ENCODE results near the gene LRRTM4. TPM values are rescaled to one million over a fixed set of nuclear protein-coding genes. Genes with fewer than 3 reads are reported as not detected.

The LRRTM4 gene
- polyA plus RNA-seq, 12 donors = 0.23 to 3.3 (median 0.52) TPM; not detected in 2

DNA sequence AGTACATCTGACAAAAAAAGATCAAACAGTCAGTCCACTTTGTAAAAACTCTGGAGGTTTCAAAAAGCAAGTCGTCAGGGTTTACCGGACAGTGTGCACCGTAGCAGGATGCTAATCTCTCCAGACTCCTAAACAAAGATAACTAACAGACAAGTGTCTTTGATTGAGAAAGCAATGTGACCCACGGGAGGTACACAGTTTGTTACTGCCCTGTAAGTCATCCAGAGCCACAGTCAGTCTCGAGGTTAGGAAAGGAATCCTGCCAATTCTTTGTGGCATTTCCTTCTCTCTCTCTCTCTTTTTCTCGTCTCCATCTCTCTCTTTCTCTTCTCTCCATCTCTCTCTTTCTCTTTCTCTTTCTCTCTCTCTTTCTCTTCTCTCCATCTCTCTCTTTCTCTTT, 42.8 kb downstream of the LRRTM4 start:
- DNase-seq = no peak

DNA sequence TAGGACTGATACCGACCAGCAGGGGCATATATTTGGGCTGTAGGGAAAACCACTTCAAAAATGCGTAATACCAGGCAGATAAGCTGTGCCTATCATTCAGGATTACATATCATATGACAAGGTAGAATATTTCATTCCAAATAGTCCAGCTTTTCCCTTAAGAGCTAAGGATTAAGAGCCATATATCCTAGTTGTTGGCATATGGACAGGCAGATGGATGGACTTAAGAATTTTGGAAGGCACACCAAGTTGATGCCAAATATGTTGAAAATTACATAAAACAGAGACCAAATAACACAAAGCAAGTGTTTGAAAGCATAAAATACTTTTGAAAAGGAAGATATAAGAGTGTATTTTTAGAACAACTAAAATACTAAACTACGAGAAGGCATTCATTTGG, 52.1 kb downstream of the LRRTM4 start:
- no peak for DNase-seq

DNA sequence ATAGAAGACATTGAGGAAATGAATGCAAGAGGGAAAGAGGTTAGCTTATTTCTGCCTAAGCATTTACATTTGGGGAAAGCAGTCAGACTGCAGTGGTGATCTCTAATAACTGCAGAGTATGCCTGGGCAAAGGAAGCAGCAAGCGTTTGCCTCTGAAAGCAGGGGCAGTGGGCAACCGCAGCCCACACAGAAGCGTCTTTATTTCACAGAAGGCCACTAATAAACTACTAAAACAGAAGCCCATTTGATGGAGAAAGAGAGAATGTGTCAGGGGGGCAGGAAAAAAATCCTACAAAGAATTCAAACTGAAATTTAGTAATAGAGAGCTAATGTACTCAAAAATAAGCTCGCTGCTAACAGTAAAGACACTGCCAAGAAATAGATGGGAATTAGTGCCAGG, 53.1 kb downstream of the LRRTM4 start:
- no peak for DNase-seq

DNA sequence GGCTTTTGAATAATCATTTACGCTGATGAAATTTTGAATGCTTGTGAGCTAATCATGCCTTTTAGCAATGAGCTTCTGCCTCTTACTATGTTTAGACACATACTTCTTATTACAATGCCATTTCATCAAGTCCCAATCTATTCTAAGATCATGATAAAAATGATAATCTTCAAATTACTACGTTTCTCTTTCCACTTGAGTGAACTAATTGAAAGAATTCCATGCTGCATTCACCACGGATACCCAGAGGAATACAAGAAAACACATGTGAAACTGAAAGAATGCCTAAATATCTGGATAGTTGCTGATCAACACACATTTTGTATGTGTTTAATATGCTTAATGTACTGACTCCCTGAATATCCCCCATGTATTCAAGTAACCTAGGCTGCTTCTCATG, 62.3 kb downstream of the LRRTM4 start:
- no peak for DNase-seq

DNA sequence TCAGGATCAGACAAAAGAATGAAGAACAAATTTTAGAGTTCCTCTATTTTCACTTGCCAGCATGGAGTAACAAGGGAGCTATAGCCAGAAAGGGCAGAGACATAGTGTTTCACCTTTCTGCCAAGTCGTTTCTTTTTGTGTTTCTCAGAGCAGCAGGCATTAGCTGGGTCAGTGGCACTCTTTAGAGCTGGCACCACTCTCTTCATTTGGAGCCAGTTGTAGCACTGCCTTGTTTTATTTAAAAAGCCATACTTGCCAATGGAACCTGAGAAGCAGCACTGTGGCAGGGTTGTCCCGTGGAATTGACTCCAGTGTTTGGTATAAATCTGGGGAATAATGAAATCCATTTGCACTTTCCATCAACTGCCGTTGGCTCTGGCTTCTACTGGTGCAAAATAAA, 64.0 kb downstream of the LRRTM4 start:
- DNase-seq = no peak

DNA sequence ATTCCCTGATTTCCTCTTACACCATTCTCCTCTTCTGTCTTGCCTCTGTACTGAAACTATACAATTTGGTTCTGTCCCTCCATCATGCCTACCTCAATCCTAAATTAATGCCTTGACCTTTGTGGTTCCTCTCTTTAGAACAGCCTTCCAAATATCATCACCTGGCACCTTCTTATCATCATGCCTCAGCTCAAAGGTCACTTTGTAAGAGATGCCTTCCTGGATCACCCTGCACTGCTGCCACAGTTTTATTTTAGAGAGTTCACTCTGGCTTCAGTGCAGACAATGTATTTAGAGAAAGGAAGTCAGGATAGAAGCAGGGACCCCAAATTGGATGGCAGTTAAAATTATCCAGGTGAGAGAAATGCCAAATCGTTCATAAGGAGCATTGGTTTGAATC, 64.5 kb downstream of the LRRTM4 start:
- no peak for DNase-seq

DNA sequence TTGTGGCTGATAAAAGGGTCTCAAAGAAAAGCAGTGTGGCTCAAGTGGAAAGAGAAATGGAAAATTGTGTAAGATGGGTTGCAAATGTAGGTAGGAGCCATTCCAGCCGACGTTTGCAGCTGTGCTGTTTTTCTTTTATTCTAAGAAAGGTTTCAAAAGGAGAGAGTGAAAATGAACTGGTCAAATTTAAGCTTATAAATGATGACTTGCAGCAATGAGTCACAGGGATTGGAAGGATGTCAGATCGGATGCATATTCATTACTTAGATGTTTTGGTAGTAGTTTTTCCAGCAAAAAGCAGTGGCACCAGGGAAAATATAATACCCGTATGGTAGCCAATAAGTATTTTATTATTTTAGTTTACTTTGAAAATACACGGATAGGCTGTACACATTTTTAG, 79.1 kb downstream of the LRRTM4 start:
- DNase-seq = no peak

DNA sequence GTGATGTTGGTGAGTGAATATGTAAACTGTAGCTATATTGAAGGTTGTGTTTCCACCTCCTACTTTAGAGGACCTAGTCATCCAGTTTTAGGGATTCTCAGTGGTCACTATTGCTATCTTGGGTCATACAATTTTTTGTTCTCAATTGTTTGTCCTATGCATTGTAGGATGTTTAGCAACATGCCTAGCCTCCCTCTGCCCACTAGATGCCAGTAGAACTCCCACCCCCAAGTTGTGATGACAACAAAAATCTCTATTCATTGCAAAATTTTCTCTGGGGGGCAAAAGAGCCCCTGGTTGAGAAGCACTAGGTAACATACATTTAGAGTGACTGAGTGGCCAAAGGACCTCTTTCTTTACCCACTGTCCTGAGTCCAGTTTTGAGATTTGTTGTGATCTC, 87.3 kb downstream of the LRRTM4 start:
- DNase-seq = no peak

DNA sequence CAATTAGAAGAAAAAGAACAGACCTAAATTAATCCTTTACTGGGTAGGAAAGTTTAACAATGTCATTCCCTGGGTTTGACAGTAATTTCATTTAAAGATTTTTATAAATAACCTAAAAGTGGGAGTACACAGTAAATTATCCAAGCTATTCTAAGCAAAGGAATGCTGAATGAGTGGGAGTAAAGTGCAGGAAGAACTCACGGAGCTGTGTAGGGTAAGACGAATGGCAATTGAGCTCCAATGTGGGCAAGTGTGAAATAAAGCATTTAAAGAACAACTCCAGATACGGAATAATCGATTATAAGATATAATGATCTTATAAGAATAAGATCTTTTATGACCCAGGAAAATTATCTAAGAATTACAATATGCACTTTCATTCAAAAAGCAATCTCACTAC, 93.2 kb downstream of the LRRTM4 start:
- DNase-seq = no peak

DNA sequence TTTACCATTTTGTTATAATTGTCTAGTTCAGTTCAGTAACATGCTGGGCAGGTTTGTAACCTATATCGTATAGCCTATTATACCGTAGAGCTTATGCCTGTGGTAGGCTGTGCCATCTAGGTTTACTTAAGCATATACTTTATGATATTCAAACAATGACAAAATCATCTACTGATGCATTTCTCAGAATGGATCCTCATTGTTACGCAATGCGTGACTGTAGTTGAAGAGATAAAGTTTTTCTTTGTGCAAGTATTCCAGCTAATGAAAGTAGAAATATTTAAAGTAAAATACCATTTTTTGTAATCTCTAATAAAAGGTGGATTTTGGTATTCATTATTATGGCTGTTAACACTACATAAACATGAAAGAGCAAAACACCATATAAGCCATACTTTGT, 100.2 kb downstream of the LRRTM4 start:
- DNase-seq = no peak

DNA sequence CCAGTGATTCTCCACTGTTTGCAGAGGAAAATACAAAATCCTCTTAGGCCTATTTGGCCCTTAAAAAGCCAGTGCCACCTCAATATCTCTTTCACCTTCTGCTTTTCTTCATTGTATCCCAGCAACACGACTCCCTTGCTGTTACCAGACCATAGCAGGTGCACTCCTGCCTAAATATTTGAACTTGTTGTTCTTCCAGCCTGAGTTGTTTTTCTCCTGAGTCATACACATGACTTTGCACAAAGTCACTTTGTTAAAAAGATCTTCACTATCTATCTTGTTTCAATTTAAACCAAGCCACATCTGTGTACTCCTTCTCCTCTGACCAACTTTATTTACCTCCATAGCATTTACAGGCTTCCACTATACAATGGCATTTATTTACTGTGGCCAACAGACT, 103.6 kb downstream of the LRRTM4 start:
- DNase-seq = no peak

DNA sequence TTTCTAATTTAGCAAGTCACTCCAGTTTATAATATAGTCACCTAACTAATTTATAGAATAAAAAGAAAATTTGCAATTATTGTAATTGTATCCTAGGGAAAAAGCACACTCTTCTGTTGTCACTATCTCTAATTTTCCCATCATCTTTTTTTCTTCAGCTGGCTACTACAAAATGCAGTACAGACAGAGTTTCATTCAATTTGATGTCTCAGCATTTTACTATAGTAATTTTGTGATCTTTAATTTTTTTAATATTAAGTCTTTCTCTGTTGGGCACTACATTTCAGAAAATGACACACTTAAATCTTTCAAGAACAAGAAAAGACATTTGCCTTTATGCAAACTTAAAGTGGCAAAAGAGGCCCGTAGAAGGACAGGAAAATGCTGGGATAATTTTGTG, 118.0 kb downstream of the LRRTM4 start:
- DNase-seq = no peak

DNA sequence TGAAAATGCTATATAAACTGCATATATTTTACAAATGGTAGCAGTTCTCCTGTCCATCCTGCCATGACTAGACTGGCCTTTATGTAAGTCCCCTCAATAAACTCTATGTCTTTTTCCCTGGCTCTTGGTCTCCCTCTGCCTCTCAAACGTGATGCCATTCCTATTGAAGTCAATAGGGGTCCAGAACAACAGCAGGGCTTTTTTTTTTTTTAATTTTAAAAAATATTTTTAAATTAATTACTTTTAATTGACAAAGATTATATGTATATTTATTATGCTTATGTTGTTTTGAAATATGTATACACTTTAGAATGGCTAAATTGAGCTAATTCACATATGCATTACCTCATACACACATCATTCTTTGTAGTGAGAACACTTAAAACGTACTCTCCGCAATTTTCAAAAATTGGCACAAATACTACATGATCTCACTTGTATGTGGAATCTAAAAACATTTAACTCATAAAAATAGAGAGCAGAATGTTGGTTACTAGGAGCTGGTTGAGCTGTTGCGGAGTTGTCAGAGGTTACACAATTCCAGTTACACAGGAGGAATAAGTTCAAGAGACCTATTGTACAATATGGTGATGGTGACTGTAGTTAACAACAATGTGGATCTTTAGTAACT, 123.1 kb downstream of the LRRTM4 start:
- DNase-seq = no peak

DNA sequence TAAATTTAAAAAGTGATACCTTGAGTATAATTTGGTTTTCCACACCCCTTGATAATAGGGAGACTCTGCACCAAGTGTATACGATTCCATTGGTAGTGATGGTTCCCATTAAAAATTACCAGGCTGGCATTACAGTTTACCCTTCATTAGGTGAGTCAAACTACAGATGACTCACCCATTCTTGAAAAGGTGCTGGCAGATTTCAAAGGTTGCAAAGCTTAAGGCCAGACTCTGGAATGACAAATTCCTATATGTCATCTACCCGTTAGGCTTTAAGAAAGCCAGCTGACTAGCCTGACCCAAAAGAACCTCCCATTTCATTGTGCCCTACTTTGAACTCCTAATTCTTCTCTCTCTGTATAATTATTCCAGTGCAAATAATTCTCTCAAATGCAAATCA, 124.4 kb downstream of the LRRTM4 start:
- no peak for DNase-seq

DNA sequence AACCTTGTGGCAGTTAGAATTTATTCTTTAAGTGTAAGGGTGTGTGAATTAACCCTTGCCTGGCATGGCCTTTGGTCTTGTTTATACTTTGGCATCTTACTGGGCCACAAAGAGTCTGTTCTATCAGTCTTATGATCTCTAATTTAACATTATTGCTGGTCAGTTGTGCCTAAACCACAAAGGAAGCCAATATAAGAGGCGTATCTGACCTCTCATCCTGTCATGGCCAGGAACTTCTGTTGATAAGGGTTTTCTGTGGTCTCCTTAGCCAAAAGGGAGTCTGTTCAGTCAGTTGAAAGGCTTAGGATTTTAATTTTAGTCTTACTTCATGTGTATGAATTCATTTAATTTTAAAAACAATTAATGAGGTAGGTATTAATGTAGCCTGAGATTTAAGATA, 127.2 kb downstream of the LRRTM4 start:
- no peak for DNase-seq

DNA sequence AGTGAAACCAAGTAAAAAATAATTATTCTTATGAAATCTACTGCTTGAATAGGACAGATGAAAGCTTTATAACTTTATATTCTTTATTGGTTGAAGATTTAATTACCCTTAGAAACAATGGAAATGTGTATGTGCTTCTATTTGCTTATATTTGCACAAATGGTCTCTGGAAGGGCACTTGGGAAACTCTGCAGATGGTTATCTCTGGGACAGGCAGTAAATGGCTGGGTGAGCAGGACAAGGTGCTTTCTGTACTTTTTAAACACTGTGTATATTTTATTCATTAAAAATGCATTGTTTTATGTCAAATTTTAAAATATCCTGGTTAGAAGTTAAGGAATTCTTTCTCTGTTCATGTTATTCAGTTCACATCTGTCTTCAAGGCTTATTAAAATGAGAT, 131.1 kb downstream of the LRRTM4 start:
- DNase-seq = no peak

DNA sequence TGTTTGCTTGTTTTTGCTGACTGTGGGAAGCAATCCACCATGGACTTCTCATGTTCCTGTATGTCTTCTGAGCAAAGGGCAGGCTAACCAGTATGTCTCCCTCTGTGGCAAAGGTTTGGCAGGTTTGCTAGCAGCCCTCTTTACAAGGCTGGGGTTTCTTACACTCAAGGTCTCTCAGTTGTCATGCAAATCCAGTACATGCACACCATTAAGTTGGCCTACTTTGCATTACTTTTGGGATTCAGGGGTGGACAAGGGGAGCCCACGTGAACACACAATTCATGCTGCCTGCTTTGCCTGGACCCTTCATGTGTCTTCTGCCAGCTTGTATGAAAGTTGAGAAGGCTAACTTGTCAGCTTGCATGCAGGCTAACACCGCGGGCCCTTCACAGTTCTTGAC, 134.9 kb downstream of the LRRTM4 start:
- no peak for DNase-seq

DNA sequence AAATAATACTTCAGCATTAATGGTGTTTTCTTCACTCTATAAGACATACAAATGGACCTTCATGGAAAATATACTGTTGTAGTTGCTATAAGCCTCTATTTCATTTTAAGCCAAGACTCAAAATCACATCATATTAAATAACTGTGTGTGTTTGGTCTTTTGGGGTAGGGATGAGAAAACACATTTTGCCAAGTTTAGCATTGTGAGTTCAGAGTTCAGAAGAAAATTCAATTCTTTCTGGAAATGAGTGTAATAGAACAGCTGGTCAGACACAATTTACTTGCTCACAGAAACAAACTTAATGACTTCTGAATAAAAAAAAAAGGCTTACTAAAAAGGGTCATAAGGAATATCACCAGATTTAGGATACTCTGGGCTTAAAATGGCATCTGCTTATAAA, 149.5 kb downstream of the LRRTM4 start:
- DNase-seq = no peak

DNA sequence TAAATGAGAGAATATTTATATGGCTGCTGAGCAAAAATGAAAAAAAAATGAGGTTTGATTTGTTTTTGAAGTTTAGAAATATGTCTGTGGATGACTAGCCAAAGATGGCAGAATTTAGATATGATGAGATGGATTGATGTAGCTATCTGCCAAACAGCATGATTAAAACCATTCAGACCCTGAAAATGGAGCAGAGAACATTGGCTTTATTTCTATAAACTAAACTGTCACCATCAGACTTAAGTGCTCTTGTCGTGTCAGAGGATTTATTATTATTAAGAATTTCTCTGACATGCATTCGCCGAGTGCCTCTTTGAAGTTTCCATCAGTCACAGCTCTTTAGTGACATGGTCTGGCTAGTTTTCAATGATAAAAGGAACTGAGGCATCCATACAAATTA, 151.7 kb downstream of the LRRTM4 start:
- DNase-seq = no peak

DNA sequence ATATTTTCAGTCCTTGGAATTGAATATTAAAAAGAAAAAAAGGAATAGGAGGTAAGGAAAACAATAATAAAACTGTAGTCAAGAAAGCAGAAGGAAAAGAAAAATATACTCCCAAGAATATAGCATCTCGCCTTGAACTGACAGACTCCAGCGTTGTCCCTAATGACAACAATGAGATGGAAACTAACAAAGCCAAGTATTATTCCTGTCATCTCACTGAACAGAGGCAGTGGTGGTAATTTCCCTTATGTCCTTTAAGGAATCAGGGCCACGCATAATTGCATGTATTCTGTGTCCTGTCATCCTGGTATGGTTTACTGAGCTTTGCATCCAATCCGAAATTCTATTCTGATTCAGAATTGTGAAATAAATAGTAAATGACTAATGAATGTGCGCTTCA, 158.9 kb downstream of the LRRTM4 start:
- DNase-seq = no peak

DNA sequence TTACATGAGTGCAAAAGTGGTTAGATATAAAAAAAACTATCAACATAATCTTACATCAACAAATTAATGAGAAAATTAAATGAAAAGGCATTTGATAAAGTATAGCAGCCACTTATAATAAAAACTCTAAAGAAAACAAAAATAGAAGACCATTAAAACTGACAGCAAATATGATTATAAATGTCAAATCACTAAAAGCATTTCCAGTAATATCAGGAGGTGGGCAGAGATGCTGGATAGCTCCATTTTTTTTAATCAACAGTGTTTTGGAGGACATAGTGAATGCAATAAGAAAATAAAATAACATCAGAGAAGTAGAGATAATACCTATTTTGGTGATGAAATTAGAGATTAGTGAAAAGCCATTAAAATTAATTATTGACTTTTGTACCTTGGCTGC, 173.4 kb downstream of the LRRTM4 start:
- DNase-seq = no peak

DNA sequence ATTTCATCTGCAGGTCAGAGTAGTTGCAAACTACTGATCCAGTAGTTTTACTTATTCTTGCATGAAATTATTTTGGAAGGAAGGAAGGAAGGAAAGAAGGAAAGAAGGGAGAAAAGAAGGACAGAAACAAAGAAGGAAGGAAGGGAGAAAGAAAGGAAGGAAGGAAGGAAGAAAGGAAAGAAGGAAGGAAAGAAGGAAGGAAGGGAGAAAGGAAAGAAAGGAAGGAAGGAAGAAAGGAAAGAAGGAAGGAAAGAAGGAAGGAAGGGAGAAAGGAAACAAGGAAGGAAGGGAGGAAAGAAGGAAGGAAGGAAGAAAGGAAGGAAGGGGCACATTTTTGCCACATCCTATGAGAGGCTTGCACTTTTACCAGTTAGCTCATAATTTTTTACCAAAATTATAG, 186.2 kb downstream of the LRRTM4 start:
- no peak for DNase-seq

DNA sequence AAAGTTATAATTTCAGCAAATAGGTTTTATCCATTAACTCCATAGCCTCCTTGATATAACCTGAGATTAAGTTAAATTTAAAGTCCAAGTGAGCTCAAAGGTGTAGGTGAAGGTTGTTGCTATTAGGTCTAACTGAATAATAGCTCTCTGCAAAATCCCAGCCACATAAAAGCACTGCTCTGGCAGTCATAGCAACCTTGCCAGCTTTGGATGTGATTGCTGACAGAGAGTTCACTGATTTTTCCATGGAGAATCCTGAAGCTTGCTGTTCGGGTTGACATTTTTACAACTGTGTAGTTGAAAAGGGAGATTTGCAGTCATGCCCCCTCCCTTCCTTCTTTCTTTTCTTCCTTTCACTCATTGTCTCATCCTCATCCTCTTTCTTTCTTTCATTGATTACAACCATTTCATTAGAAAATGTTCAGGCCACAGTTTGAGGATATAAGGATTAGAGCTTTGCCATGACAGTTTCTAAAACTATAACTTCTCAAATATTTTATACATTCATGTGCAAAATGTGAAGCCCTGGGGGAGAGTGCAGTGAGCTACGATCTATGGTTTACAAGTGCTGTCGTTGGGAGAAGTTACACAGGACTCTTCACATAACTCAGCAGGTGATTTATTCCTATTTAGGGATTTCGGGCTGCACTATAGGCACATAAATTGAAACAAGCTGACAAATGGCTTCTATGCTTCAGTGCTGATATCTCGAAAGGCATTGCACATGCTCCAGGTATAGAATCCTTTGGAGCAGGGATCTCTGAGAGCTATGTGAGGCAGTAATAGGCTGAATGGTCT, 193.8 kb downstream of the LRRTM4 start:
- no peak for DNase-seq

DNA sequence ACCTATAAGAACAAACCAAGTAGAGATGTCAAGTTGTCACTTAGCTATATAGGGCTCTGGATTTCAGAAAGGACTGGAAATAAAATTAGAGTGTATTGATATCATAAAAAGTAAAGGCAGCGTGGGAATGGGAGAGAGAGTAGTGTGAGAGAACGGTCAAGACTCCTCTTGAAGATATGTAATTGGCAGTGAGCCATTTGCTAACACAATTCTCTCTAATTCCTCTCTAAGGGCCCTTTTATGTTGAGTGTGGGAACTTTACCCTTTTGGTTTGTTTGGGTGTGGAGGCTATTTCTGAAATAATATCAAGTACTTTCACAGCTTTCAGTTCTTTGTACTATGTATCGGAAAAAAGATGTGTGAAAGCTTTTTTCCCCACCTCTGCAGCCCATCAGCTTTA, 196.8 kb downstream of the LRRTM4 start:
- DNase-seq = no peak

Measured in muscle of arm (tissue), 12 donors.